Astrocyte (in vitro differentiated cells and primary cell): Measurements from ENCODE around the gene C1orf21.

Experiments
- EZH2 ChIP-seq: IDR thresholded peaks from 2 replicates; pipeline ENCODE4 v1.6.1; 2012; ENCODE audit warnings: mild to moderate bottlenecking, low read length, inconsistent platforms; ENCODE audit not compliant: insufficient read depth
- TF ChIP-seq, protein P1 (sequence below): IDR thresholded peaks from 2 replicates; pipeline ENCODE4 v1.5.1; 2011; ENCODE audit warnings: low read depth, mild to moderate bottlenecking, inconsistent platforms, low read length, moderate library complexity; ENCODE audit not compliant: insufficient read depth

DNA sequence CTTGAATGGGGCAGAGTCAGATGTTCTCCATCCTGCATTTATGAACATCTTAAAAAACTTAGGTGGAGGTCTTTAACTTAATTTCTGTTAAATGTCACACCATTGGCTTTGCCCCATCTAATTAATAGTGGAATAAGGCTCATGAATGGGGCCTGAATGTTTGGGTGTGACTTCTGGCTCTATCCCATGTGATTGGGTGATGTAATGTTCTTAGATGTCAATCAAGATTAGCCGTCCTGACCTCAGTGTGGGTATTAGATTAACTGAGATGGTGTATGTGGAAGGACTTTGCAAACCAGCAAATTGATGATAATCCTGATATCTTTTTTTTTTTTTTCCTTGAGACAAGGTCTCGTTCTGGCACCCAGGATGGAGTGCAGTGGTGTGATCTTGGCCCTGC is 38.1 kb downstream of the C1orf21 start:
- TF ChIP-seq, protein P1, sequence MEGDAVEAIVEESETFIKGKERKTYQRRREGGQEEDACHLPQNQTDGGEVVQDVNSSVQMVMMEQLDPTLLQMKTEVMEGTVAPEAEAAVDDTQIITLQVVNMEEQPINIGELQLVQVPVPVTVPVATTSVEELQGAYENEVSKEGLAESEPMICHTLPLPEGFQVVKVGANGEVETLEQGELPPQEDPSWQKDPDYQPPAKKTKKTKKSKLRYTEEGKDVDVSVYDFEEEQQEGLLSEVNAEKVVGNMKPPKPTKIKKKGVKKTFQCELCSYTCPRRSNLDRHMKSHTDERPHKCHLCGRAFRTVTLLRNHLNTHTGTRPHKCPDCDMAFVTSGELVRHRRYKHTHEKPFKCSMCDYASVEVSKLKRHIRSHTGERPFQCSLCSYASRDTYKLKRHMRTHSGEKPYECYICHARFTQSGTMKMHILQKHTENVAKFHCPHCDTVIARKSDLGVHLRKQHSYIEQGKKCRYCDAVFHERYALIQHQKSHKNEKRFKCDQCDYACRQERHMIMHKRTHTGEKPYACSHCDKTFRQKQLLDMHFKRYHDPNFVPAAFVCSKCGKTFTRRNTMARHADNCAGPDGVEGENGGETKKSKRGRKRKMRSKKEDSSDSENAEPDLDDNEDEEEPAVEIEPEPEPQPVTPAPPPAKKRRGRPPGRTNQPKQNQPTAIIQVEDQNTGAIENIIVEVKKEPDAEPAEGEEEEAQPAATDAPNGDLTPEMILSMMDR: no peak
- no peak for TF ChIP-seq EZH2
